ENCODE measurements around the gene UGT1A4.

UGT1A4 gene

DNA sequence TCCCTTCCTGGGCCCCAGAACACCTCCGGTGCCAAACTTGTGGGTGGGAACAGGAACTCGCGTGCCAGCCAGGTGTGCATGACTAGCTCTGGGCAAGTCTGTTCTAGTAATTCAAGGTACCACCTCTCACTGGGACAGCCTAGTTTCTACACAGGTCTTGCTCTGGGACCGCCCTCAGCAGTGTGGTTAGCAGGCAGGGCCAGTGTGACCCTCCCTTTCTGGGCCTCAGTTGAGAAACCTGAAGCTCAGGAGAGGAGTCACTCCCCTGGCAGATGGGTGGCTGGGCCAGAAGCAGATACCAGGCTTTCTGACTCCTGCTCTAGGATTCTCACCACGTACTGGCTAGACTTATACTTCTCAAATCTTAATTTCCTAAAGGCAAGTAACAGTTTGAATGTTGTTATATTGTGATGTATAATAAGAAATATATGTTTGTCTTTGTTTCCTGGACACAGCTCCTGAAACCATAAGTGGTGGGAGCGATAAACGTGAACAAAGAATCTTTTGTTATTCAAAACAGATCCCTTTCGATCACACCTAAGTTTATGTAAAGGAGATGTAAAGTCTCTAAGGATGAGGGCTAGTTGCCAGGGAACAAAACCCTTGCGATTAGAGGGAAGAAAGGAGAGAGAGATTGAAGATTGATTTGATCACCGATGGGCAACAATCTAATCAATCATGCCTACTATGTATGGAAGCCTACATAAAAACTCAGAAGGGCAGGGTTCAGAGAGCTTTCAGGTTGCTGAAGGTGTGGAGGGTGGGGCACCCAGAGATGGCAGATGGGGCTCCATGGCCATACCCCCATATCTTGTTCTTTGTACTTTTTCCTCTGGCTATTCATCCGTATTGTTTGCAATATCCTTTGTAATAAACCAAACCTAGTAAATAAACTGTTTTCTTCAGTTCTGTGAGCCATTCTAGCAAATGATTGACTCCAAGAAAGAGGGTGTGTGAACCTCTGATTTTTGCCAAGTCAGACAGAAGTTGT, 26.8 kb upstream of the UGT1A4 start:
- TF ChIP-seq ZBTB7A (IDR thresholded peaks at IDR 0.05; ENCODE audit: low read depth), result no peak

DNA sequence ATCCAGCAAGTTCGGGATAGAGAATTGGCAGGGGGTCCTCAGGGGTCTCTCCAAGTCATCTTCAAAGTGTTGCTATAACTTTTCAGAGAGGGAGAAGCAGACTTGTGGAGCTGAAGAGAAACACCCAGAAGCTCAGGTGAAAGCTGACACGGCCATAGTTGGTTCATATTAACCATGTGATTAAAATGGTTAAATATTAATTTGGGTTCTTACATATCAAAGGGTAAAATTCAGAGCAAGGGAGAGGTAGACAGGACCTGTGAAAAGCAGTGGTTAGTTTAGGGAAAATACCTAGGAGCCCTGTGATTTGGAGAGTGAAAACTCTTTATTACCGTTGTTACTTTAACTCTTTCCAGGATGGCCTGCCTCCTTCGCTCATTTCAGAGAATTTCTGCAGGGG, 25.9 kb upstream of the UGT1A4 start, which contains the start of gene UGT1A6:
Gene UGT1A6, plus strand, starts transcription at position 243 of the 400 bp plus-strand sequence. Its CDS starts 115 bp downstream, at position 358.
- TF ChIP-seq CEBPB (IDR thresholded peaks at IDR 0.05) (no peak), NFIC (IDR thresholded peaks at IDR 0.05) (no peak), ZBTB7A (IDR thresholded peaks at IDR 0.05; ENCODE audit: low read depth) (no peak)
- TF ChIP-seq, protein P1, sequence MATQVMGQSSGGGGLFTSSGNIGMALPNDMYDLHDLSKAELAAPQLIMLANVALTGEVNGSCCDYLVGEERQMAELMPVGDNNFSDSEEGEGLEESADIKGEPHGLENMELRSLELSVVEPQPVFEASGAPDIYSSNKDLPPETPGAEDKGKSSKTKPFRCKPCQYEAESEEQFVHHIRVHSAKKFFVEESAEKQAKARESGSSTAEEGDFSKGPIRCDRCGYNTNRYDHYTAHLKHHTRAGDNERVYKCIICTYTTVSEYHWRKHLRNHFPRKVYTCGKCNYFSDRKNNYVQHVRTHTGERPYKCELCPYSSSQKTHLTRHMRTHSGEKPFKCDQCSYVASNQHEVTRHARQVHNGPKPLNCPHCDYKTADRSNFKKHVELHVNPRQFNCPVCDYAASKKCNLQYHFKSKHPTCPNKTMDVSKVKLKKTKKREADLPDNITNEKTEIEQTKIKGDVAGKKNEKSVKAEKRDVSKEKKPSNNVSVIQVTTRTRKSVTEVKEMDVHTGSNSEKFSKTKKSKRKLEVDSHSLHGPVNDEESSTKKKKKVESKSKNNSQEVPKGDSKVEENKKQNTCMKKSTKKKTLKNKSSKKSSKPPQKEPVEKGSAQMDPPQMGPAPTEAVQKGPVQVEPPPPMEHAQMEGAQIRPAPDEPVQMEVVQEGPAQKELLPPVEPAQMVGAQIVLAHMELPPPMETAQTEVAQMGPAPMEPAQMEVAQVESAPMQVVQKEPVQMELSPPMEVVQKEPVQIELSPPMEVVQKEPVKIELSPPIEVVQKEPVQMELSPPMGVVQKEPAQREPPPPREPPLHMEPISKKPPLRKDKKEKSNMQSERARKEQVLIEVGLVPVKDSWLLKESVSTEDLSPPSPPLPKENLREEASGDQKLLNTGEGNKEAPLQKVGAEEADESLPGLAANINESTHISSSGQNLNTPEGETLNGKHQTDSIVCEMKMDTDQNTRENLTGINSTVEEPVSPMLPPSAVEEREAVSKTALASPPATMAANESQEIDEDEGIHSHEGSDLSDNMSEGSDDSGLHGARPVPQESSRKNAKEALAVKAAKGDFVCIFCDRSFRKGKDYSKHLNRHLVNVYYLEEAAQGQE (IDR thresholded peaks at IDR 0.05; ENCODE audit: low read depth), result no peak

DNA sequence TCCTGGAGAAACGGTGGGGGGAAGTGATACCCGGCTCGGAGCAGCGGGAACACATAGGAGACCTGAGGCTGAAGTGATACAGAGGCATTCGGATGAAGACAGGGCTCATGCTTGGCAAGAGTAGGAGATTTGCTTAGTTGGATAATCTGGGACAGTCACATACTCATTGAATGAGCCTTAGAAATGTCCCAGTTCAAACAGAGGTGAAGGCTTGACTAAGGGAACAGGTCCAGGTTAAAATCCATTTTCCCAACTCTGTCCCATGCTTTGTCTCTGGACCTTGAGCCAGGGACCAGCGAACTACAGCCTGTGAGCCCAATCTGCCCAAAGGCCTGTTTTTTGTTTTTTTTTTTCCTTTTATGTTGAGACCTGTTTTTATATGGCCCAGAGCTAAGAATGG, 24.6 kb upstream of the UGT1A4 start:
- TF ChIP-seq CEBPB (IDR thresholded peaks at IDR 0.05) (no peak), TEAD4 (IDR thresholded peaks at IDR 0.05) (no peak), EP300 (IDR thresholded peaks at IDR 0.05; ENCODE audit: borderline replicate concordance) (no peak), EGR1 (IDR thresholded peaks at IDR 0.05) (no peak), TCF12 (IDR thresholded peaks at IDR 0.05; ENCODE audit: low read depth) (no peak), ZBTB7A (IDR thresholded peaks at IDR 0.05; ENCODE audit: low read depth) (no peak), TAF1 (IDR thresholded peaks at IDR 0.05; ENCODE audit: low read depth) (no peak), FOXM1 (IDR thresholded peaks at IDR 0.05; ENCODE audit: borderline replicate concordance, low read depth) (no peak), CREB1 (IDR thresholded peaks at IDR 0.05; ENCODE audit: low read depth) (no peak), RAD21 (IDR thresholded peaks at IDR 0.05; ENCODE audit: low read depth) (no peak)
- TF ChIP-seq, protein P2, sequence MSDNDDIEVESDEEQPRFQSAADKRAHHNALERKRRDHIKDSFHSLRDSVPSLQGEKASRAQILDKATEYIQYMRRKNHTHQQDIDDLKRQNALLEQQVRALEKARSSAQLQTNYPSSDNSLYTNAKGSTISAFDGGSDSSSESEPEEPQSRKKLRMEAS (IDR thresholded peaks at IDR 0.05), result no peak

DNA sequence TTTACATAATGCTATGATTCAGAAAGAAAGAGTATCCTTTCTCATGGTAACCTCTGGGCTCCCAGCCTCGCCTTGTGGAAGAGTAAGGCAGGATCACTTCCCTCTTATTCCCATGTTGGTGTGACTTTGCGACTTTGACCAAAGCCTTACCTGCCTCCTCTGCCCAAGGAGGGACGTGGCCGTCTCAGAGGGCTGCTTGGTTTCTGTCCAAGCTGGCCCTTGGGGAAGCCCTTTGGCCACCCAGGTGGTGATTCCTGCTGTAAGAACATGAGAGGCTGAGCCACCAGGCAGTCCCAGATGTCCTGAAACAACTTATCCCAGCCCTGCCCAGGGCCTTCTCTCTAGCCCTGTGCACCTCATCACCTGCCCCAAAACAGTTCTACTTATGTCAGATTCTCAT, 19.8 kb upstream of the UGT1A4 start:
- TF ChIP-seq ZBTB7A (IDR thresholded peaks at IDR 0.05; ENCODE audit: low read depth) (no peak), YY1 (IDR thresholded peaks at IDR 0.05; ENCODE audit: low read depth) (no peak)

DNA sequence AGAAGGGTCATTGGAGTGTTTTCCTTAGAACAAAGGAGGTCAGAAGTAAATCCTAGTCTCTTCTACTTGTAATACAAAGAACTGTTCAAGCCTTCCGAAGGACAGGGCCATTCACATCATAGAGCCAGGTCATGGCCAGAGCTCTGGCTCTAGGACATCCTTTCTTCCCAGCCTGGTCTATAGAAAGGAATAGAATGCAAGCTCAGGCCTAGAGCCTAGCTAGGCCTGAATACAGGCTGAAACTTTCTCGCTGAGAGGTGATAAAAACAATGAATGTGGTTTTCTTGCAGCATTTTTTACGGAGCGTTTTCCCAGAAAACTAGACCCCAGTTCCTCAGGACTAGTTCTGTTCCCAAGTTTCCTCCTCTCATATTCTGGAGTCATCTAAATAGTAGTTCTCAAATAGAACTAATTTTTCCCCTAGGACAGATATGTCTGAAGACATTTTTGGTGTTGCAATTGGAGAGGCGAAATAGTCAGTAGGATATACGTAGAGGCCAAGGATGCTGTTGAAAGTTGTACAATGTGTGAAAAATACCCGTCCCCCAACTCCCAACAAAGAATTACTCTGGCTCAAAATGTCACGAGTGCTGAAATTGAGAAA, 19.0 kb upstream of the UGT1A4 start:
- TF ChIP-seq RAD21 (IDR thresholded peaks at IDR 0.05; ENCODE audit: low read depth) (no peak), ZBTB7A (IDR thresholded peaks at IDR 0.05; ENCODE audit: low read depth) (no peak), YY1 (IDR thresholded peaks at IDR 0.05; ENCODE audit: low read depth) (no peak), EGR1 (IDR thresholded peaks at IDR 0.05) (no peak), CEBPB (IDR thresholded peaks at IDR 0.05) (no peak)

DNA sequence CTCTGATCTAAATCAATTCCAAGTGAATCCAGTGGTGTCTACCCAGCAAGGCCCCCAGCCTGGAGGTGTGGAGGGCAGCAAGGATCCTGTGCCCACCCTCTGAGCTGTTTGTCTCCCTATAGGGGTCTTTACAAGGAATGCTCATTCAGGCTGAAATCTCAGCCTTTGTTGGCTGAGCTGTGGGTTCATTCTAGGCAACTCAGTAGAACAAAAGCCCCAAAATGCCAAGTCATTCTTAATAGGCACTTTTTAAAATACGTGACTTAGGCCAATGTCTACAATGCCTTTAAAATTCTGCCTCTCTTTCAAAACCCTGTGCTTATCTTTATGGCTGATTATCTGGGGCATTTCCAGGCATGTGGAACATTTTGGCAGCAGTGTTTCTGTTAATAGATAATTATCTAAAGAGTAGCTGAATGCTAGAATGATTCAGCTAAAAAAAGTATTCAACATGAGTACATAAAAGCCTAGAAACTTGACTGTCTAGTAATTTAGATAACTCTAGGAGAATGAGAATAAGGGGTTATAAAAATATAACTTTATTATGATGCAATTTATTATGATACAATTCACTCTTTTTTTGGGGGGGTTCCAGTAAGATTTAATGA, 18.4 kb upstream of the UGT1A4 start:
- no peak for TF ChIP-seq CEBPB (IDR thresholded peaks at IDR 0.05)
- no peak for TF ChIP-seq FOXM1 (IDR thresholded peaks at IDR 0.05; ENCODE audit: borderline replicate concordance, low read depth)
- TF ChIP-seq, protein P2 (IDR thresholded peaks at IDR 0.05), result no peak
- TF ChIP-seq, protein P3, sequence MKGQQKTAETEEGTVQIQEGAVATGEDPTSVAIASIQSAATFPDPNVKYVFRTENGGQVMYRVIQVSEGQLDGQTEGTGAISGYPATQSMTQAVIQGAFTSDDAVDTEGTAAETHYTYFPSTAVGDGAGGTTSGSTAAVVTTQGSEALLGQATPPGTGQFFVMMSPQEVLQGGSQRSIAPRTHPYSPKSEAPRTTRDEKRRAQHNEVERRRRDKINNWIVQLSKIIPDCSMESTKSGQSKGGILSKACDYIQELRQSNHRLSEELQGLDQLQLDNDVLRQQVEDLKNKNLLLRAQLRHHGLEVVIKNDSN (IDR thresholded peaks at IDR 0.05), result no peak
- TF ChIP-seq CREB1 (IDR thresholded peaks at IDR 0.05; ENCODE audit: low read depth), result no peak
- TF ChIP-seq, protein P1 (IDR thresholded peaks at IDR 0.05; ENCODE audit: low read depth), result no peak
- TF ChIP-seq TEAD4 (IDR thresholded peaks at IDR 0.05), result no peak
- TF ChIP-seq YY1 (IDR thresholded peaks at IDR 0.05; ENCODE audit: low read depth), result no peak

DNA sequence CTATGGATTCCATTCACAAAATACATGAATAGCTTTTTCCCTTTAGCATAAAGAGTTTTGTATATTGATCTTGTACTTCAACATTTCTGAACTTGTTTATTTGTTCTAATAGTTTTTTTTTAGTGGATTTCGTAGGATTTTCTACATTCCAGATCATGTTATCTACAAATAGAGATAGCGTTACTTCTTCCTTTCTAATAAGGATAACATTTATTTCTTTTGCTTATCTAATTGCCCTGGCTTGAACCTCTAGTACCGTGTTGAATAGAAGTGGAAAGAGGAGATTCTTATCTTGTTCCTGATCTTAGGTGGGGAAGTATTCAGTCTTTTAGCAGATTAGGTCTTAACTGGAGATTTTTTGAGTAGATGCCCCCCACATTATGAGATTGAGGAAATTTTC, 16.3 kb upstream of the UGT1A4 start:
- TF ChIP-seq, protein P1 (IDR thresholded peaks at IDR 0.05; ENCODE audit: low read depth), result no peak
- TF ChIP-seq CREB1 (IDR thresholded peaks at IDR 0.05; ENCODE audit: low read depth), result no peak
